H1 (cell line): Measurements from ENCODE around the gene CENPP. TPM values are rescaled to one million over a fixed set of nuclear protein-coding genes. Genes with fewer than 3 reads are reported as not detected.

ENCODE experiments used
- CTCF ChIA-PET: fragments of 300-600 bp; sonication (Branson Sonifier 250); formaldehyde crosslinking; loops from one replicate; lab custom pipeline; 2021; ENCODE audit not compliant: partially characterized antibody; lab: Charles Lee
- POLR2A ChIA-PET: fragments of 300-600 bp; sonication (Branson Sonifier 250); formaldehyde crosslinking; loops from one replicate; lab custom pipeline; 2021; ENCODE audit warnings: inconsistent platforms; ENCODE audit not compliant: partially characterized antibody; lab: Charles Lee
- DNase-seq, 2 experiments: peaks; one replicate each; pipeline versions ENCODE4 v3.0.0 to v3.0.0-alpha.2; 2010 to 2022; ENCODE audit warnings: low spot score in 2 of 2, low read depth in 1 of 2, mixed read lengths in 1 of 2
- FAIRE-seq: peaks from 2 replicates; lab custom pipeline; 2011; peaks lifted over from hg19 to GRCh38; lab: Jason Lieb, UNC
- H2AFZ ChIP-seq: 2 replicates; pipeline ENCODE4 v1.8.1; 2012; ENCODE audit warnings: low read length, inconsistent platforms
- H2AK5ac ChIP-seq: 2 replicates; pipeline ENCODE4 v1.6.1; 2013; ENCODE audit warnings: low read depth, low read length
- H2BK120ac ChIP-seq: replicated peaks from 2 replicates; pipeline ENCODE3; 2013; ENCODE audit warnings: low read depth, low read length, inconsistent platforms
- H2BK12ac ChIP-seq: 2 replicates; pipeline ENCODE4 v1.6.1; 2013; ENCODE audit warnings: low read depth, low read length
- H2BK15ac ChIP-seq: 2 replicates; pipeline ENCODE4 v1.6.1; 2013; ENCODE audit warnings: low read length
- H2BK20ac ChIP-seq: 2 replicates; pipeline ENCODE4 v1.6.1; 2013; ENCODE audit warnings: low read length
- H2BK5ac ChIP-seq: 2 replicates; pipeline ENCODE4 v1.6.1; 2013; ENCODE audit warnings: low read depth, low read length
- H3K14ac ChIP-seq: 2 replicates; pipeline ENCODE4 v1.6.1; 2013; ENCODE audit warnings: inconsistent platforms; ENCODE audit not compliant: insufficient read length
- H3K18ac ChIP-seq: 2 replicates; pipeline ENCODE4 v1.6.1; 2013; ENCODE audit warnings: low read length; ENCODE audit errors: extremely low read depth
- H3K23ac ChIP-seq: 2 replicates; pipeline ENCODE4 v1.6.1; 2013; ENCODE audit warnings: inconsistent platforms; ENCODE audit not compliant: insufficient read length
- H3K23me2 ChIP-seq: 2 replicates; pipeline ENCODE4 v1.6.1; 2013; ENCODE audit warnings: low read depth, low read length
- H3K27ac ChIP-seq: 2 replicates; pipeline ENCODE4 v1.6.1; 2011; ENCODE audit warnings: low read depth, low read length, inconsistent platforms
- H3K27me3 ChIP-seq, 4 experiments: replicated peaks in 1 of 4; 1 replicate in 1 of 4; 2 replicates in 3 of 4; pipeline versions ENCODE4 v1.6.1 to v1.8.1; 2011 to 2013; ENCODE audit warnings: low read length in 3 of 4, mild to moderate bottlenecking in 3 of 4, inconsistent platforms in 2 of 4, mixed read lengths in 2 of 4, moderate library complexity in 1 of 4; ENCODE audit not compliant: control insufficient read depth in 3 of 4, insufficient read depth in 3 of 4; ENCODE audit errors: extremely low read depth in 1 of 4
- H3K36me3 ChIP-seq, 4 experiments: 2 replicates each; pipeline versions ENCODE4 v1.6.1 to v1.8.1; 2011 to 2013; ENCODE audit warnings: mild to moderate bottlenecking in 4 of 4, low read length in 3 of 4, moderate library complexity in 2 of 4, control low read depth in 1 of 4, inconsistent platforms in 1 of 4; ENCODE audit not compliant: insufficient read depth in 4 of 4, control insufficient read depth in 2 of 4
- H3K4ac ChIP-seq: replicated peaks from 2 replicates; pipeline ENCODE3; 2013; ENCODE audit warnings: low read length, low read depth, mixed read lengths, inconsistent platforms; ENCODE audit not compliant: insufficient read length
- H3K4me1 ChIP-seq, 4 experiments: replicated peaks in 1 of 4; 1 replicate in 1 of 4; 2 replicates in 3 of 4; pipeline versions ENCODE4 v1.6.1 to v1.8.1; 2011 to 2013; ENCODE audit warnings: low read length in 3 of 4, inconsistent platforms in 2 of 4, mixed read lengths in 1 of 4; ENCODE audit not compliant: insufficient read depth in 4 of 4, control insufficient read depth in 3 of 4
- H3K4me2 ChIP-seq, 2 experiments: 2 replicates each; pipeline versions ENCODE4 v1.6.1 to v1.8.1; 2011 to 2013; ENCODE audit warnings: low read depth in 2 of 2, low read length in 2 of 2, control low read depth in 1 of 2, inconsistent platforms in 1 of 2, mild to moderate bottlenecking in 1 of 2; ENCODE audit not compliant: insufficient read depth in 1 of 2
- H3K4me3 ChIP-seq, 4 experiments: fragments of 200-600, 300-600 bp in 1 of 4; sonication (generic), shearing (Covaris generic), sonication (Bioruptor Twin) in 1 of 4; 2 replicates each; pipeline versions ENCODE4 v1.5.1 to v1.8.1; 2011 to 2016; ENCODE audit warnings: low read length in 4 of 4, low read depth in 3 of 4, control low read depth in 2 of 4, inconsistent platforms in 2 of 4, mild to moderate bottlenecking in 2 of 4, mixed read lengths in 1 of 4, moderate library complexity in 1 of 4; ENCODE audit not compliant: insufficient read depth in 2 of 4; ENCODE audit errors: extremely low read depth in 1 of 4
- H3K56ac ChIP-seq: replicated peaks from 2 replicates; pipeline ENCODE3; 2013; ENCODE audit warnings: low read depth, mild to moderate bottlenecking, mixed read lengths, low read length, inconsistent platforms; ENCODE audit not compliant: insufficient read length
- H3K79me1 ChIP-seq: 2 replicates; pipeline ENCODE4 v1.6.1; 2013; ENCODE audit warnings: low read depth, low read length, control low read depth
- H3K79me2 ChIP-seq, 2 experiments: 2 replicates each; pipeline versions ENCODE4 v1.6.1 to v1.8.1; 2012 to 2013; ENCODE audit warnings: low read length in 2 of 2, mild to moderate bottlenecking in 2 of 2, inconsistent platforms in 1 of 2; ENCODE audit not compliant: insufficient read depth in 2 of 2, control insufficient read depth in 1 of 2
- H3K9ac ChIP-seq, 4 experiments: replicated peaks in 1 of 4; 1 replicate in 1 of 4; 2 replicates in 3 of 4; pipeline versions ENCODE4 v1.6.1 to v1.8.1; 2011 to 2013; ENCODE audit warnings: low read depth in 3 of 4, low read length in 3 of 4, control low read depth in 2 of 4, mild to moderate bottlenecking in 2 of 4, moderate library complexity in 2 of 4, inconsistent platforms in 1 of 4; ENCODE audit errors: extremely low read depth in 1 of 4
- H3K9me3 ChIP-seq, 2 experiments: 2 replicates each; pipeline versions ENCODE4 v1.6.1 to v1.8.1; 2012 to 2013; ENCODE audit warnings: mild to moderate bottlenecking in 2 of 2, moderate library complexity in 2 of 2, control low read depth in 1 of 2, inconsistent platforms in 1 of 2, low read depth in 1 of 2, low read length in 1 of 2, mixed read lengths in 1 of 2; ENCODE audit not compliant: insufficient read depth in 2 of 2
- H4K20me1 ChIP-seq, 2 experiments: replicated peaks in 1 of 2; 2 replicates each; pipeline versions ENCODE3 to v1.8.1; 2011 to 2013; ENCODE audit warnings: inconsistent platforms in 2 of 2, low read length in 2 of 2, mild to moderate bottlenecking in 1 of 2; ENCODE audit not compliant: insufficient read depth in 2 of 2, control insufficient read depth in 1 of 2
- H4K5ac ChIP-seq: 2 replicates; pipeline ENCODE4 v1.6.1; 2013; ENCODE audit warnings: low read length, low read depth, mixed read lengths, inconsistent platforms; ENCODE audit not compliant: insufficient read length
- H4K8ac ChIP-seq: 2 replicates; pipeline ENCODE4 v1.8.0; 2013; ENCODE audit warnings: mild to moderate bottlenecking, moderate library complexity, low read length, inconsistent platforms; ENCODE audit not compliant: insufficient read depth; ENCODE audit errors: extremely low read depth
- H4K91ac ChIP-seq: replicated peaks from 2 replicates; pipeline ENCODE3; 2013; ENCODE audit warnings: low read length, mixed read lengths, inconsistent platforms; ENCODE audit not compliant: insufficient read length
- ATF3 ChIP-seq: IDR thresholded peaks from 2 replicates; pipeline ENCODE4 v1.6.1; 2011; ENCODE audit warnings: low read depth, mild to moderate bottlenecking, low read length; ENCODE audit not compliant: insufficient read depth
- CHD2 ChIP-seq: IDR thresholded peaks from 2 replicates; pipeline ENCODE4 v1.6.1; 2012; ENCODE audit warnings: low read length, improper control_type of control experiment
- E2F6 ChIP-seq: IDR thresholded peaks from 2 replicates; pipeline ENCODE4 v1.6.1; 2012; ENCODE audit warnings: inconsistent platforms
- GABPA ChIP-seq: IDR thresholded peaks from 2 replicates; pipeline ENCODE4 v1.6.1; 2011; ENCODE audit warnings: mild to moderate bottlenecking, low read length, moderate library complexity, borderline replicate concordance; ENCODE audit not compliant: insufficient read depth
- SIX5 ChIP-seq: IDR thresholded peaks from 2 replicates; pipeline ENCODE4 v1.6.1; 2011; ENCODE audit warnings: mild to moderate bottlenecking, low read depth, low read length
- WGBS, 2 experiments: shearing (Covaris generic) in 1 of 2; methylation state at CpG; one replicate each; pipeline versions ENCODE4 v1.1.6 to v1.1.7; 2013 to 2015; ENCODE audit warnings: low lambda C conversion rate in 2 of 2, mixed read lengths in 2 of 2, inconsistent platforms in 1 of 2, low coverage in 1 of 2, missing lambda C conversion rate in 1 of 2; ENCODE audit not compliant: insufficient replicate concordance in 2 of 2, insufficient coverage in 1 of 2, insufficient read length in 1 of 2; ENCODE audit errors: extremely low coverage in 1 of 2, missing lambda C conversion rate in 1 of 2; 5-methylcytosine and 5-hydroxymethylcytosine counted together
- polyA plus RNA-seq, 7 experiments: library from polyadenylated mRNA; depleted of rRNA in 3 of 7; stranded (reverse) in 5 of 7; unstranded in 2 of 7; fragments of >200 nt in 5 of 7; fragments of 200-250 nt in 2 of 7; gene quantifications; 1 replicate in 5 of 7; 2 replicates in 1 of 7; 4 replicates in 1 of 7; pipeline versions ENCODE4 v1.2.1 to v1.2.3, GENCODE V29; 2011 to 2013; ENCODE audit warnings: missing spikeins in 2 of 7, mixed read lengths in 2 of 7
- total RNA-seq: library from RNA; stranded (reverse); fragmentation: NEBNext Ultra II Directional; extraction: Animal tissue kit (Norgen Biotek cat#: 25700); gene quantifications from 2 replicates; pipeline ENCODE4 v1.2.1, GENCODE V29; 2021
- TF ChIP-seq, protein P1 (sequence below): IDR thresholded peaks from 2 replicates; pipeline ENCODE4 v1.6.1; 2012; ENCODE audit warnings: low read length, inconsistent platforms
- TF ChIP-seq, protein P2 (sequence below), 3 experiments: IDR thresholded peaks; 1 replicate in 2 of 3; 2 replicates in 1 of 3; pipeline versions ENCODE4 v1.5.1 to v1.6.1; 2011; ENCODE audit warnings: low read length in 3 of 3, mild to moderate bottlenecking in 3 of 3, inconsistent platforms in 2 of 3, low read depth in 1 of 3, moderate library complexity in 1 of 3; ENCODE audit not compliant: insufficient read depth in 1 of 3; ENCODE audit errors: control extremely low read depth in 1 of 3

Gene CENPP
- total and polyA plus RNA-seq, 2 of the 8 experiments (the other 6 are each of a cell fraction or from before 2014, with no cell fraction given): 2.7 to 10.8 TPM

DNA sequence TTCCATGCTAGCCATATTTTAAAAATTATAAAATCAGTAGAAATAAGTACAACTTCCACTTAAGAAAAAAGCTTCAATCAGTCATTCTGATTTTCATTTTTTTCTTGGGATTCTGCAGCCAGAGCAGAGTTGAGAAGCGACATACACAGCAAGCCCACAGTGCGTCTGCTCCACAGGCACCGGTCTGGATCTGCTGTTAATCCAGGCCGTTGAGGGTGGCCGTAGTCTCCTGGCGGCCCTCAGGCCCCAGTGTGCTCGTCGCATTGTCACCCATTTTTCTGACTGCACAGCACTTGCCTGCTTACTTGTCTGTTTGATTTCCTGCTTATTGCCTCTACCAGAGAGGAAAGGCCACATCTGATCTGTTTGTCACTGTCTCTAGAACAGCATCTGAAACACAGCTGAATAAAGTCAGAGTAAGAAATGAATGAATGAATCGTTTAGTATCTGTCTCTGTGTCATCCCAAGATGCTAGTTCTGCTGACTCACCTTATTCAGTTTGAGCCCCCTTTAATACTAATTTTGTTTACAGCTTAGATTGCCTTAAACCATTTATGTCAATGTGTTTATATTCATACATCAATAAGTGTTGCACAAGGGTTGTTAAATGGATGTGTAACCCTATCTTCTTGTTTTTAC is 168.1 kb downstream of the CENPP start:
- Histone ChIP-seq H3K4me2 (no peak overlapping the region), H4K8ac (no peak overlapping the region; the same call in 1 of the 2 replicates), H2AFZ (no peak overlapping the region), H3K23me2 (no peaks in the 10 kb centered on the region), H2BK5ac (no peak overlapping the region), H3K9me3 (no peaks in the 10 kb centered on the region), H2BK120ac (no peak overlapping the region), H2BK20ac (no peak overlapping the region), H3K27me3 (no peaks in the 10 kb centered on the region), H3K56ac (no peak overlapping the region), H4K91ac (no peak overlapping the region), H3K14ac (no peak overlapping the region), H3K4me3 (no peak overlapping the region), H4K20me1 (no peaks in the 10 kb centered on the region), H3K4me1 (no peaks in the 10 kb centered on the region), H4K5ac (no peak overlapping the region), H3K79me2 (no peaks in the 10 kb centered on the region), H3K4ac (no peak overlapping the region), H3K23ac (no peak overlapping the region), H3K18ac (no peak overlapping the region), H2BK12ac (no peak overlapping the region), H3K36me3 (no peaks in the 10 kb centered on the region), H3K79me1 (no peaks in the 10 kb centered on the region), H2AK5ac (no peak overlapping the region), H2BK15ac (no peak overlapping the region), H3K27ac (no peak overlapping the region), H3K9ac (no peak overlapping the region)
- FAIRE-seq: no peak
- ChIA-PET CTCF (interaction anchor here (2.5 kb wide), 1 partner anchor 8 kb away, joined by 13 read pairs; no protein-coding TSS in a partner anchor), POLR2A (no interaction called here)
- no peak for DNase-seq
- 89% methylated on average over 9 of the region's 9 CpGs; no CpG with 5 or more reads in 1 of the 2 experiments for WGBS, 2 experiments
- TF ChIP-seq, protein P1, sequence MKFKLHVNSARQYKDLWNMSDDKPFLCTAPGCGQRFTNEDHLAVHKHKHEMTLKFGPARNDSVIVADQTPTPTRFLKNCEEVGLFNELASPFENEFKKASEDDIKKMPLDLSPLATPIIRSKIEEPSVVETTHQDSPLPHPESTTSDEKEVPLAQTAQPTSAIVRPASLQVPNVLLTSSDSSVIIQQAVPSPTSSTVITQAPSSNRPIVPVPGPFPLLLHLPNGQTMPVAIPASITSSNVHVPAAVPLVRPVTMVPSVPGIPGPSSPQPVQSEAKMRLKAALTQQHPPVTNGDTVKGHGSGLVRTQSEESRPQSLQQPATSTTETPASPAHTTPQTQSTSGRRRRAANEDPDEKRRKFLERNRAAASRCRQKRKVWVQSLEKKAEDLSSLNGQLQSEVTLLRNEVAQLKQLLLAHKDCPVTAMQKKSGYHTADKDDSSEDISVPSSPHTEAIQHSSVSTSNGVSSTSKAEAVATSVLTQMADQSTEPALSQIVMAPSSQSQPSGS: no peak
- TF ChIP-seq ATF3 (no peak), SIX5 (no peak), E2F6 (no peak), CHD2 (no peak), GABPA (no peak)
- TF ChIP-seq, protein P2, sequence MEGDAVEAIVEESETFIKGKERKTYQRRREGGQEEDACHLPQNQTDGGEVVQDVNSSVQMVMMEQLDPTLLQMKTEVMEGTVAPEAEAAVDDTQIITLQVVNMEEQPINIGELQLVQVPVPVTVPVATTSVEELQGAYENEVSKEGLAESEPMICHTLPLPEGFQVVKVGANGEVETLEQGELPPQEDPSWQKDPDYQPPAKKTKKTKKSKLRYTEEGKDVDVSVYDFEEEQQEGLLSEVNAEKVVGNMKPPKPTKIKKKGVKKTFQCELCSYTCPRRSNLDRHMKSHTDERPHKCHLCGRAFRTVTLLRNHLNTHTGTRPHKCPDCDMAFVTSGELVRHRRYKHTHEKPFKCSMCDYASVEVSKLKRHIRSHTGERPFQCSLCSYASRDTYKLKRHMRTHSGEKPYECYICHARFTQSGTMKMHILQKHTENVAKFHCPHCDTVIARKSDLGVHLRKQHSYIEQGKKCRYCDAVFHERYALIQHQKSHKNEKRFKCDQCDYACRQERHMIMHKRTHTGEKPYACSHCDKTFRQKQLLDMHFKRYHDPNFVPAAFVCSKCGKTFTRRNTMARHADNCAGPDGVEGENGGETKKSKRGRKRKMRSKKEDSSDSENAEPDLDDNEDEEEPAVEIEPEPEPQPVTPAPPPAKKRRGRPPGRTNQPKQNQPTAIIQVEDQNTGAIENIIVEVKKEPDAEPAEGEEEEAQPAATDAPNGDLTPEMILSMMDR (IDR thresholded peaks at IDR 0.05; ENCODE audit: control extremely low read depth in 1 of 3, insufficient read depth in 1 of 3, low read depth in 1 of 3, low read length in 3 of 3): no peak
